GM18519 (cell line): ENCODE data around the gene SPDYA.
A peak's percentile ranks its signal among the peaks of the same experiment; 100 is the strongest.
"Not testable (repeated sequence)": the region's sequence is repeated elsewhere in the genome, so short reads cannot be mapped to it uniquely, and the experiment has no call there.

Experiments
- ATAC-seq: cut with Tn5 transposase; IDR thresholded peaks from one replicate; pipeline ENCODE4 v1.9.1; 2021; ENCODE audit warnings: mild to moderate bottlenecking, moderate library complexity; ENCODE audit not compliant: unreplicated experiment, low FRiP score

Gene SPDYA

GRCh38 chr2:28810384-28811285 lies at the start of gene SPDYA:
TSS of gene SPDYA (plus strand) at chr2:28810834. CDS start at chr2:28816015, 5,181 bp downstream.
- ATAC-seq = peak; percentile 59

GRCh38 chr2:28761420-28761819 lies 49.2 kb upstream of the SPDYA start:
- no peak for ATAC-seq

GRCh38 chr2:28764909-28765711 lies 45.5 kb upstream of the SPDYA start:
- ATAC-seq = no peak

GRCh38 chr2:28766070-28766469 lies 44.6 kb upstream of the SPDYA start:
- ATAC-seq = no peak

- no peak for ATAC-seq
Measured at GRCh38 chr2:28767337-28767736, 43.3 kb upstream of the SPDYA start.

GRCh38 chr2:28768422-28768821 lies 42.2 kb upstream of the SPDYA start:
- no peak for ATAC-seq

- no peak for ATAC-seq
Measured at GRCh38 chr2:28768952-28769351, 41.7 kb upstream of the SPDYA start.

GRCh38 chr2:28772351-28772750 lies 38.3 kb upstream of the SPDYA start:
- no peak for ATAC-seq

GRCh38 chr2:28776471-28776870 lies 34.2 kb upstream of the SPDYA start:
- no peak for ATAC-seq

GRCh38 chr2:28778392-28778791 lies 32.2 kb upstream of the SPDYA start:
- no peak for ATAC-seq

- no peak for ATAC-seq
Measured at GRCh38 chr2:28779001-28779400, 31.6 kb upstream of the SPDYA start.

- ATAC-seq = no peak
Measured at GRCh38 chr2:28780496-28780895, 30.1 kb upstream of the SPDYA start.

GRCh38 chr2:28782423-28782822 lies 28.2 kb upstream of the SPDYA start:
- no peak for ATAC-seq

- ATAC-seq = not testable (repeated sequence)
Measured at GRCh38 chr2:28784570-28784969, 26.1 kb upstream of the SPDYA start.

- ATAC-seq = no peak
Measured at GRCh38 chr2:28796620-28797019, 14.0 kb upstream of the SPDYA start.

- ATAC-seq = no peak
Measured at GRCh38 chr2:28801726-28802125, 8.9 kb upstream of the SPDYA start.

GRCh38 chr2:28802975-28803429 lies 7.6 kb upstream of the SPDYA start:
- no peak for ATAC-seq

GRCh38 chr2:28809927-28810326 lies 707 bp upstream of the SPDYA start:
- ATAC-seq = no peak

- ATAC-seq = no peak
Measured at GRCh38 chr2:28818053-28818452, 7.4 kb downstream of the SPDYA start.

- no peak for ATAC-seq
Measured at GRCh38 chr2:28821295-28821958, 10.8 kb downstream of the SPDYA start.

GRCh38 chr2:28822036-28822435 lies 11.4 kb downstream of the SPDYA start:
- no peak for ATAC-seq
